HG02678 (cell line): ENCODE data around the gene CDC42BPA.
"Not testable (repeated sequence)": the region's sequence is repeated elsewhere in the genome, so short reads cannot be mapped to it uniquely, and the experiment has no call there.

ENCODE experiments used
- ATAC-seq: cut with Tn5 transposase; IDR thresholded peaks from one replicate; pipeline ENCODE4 v1.9.1; 2021; ENCODE audit warnings: mild to moderate bottlenecking, moderate library complexity; ENCODE audit not compliant: unreplicated experiment

The CDC42BPA gene

DNA sequence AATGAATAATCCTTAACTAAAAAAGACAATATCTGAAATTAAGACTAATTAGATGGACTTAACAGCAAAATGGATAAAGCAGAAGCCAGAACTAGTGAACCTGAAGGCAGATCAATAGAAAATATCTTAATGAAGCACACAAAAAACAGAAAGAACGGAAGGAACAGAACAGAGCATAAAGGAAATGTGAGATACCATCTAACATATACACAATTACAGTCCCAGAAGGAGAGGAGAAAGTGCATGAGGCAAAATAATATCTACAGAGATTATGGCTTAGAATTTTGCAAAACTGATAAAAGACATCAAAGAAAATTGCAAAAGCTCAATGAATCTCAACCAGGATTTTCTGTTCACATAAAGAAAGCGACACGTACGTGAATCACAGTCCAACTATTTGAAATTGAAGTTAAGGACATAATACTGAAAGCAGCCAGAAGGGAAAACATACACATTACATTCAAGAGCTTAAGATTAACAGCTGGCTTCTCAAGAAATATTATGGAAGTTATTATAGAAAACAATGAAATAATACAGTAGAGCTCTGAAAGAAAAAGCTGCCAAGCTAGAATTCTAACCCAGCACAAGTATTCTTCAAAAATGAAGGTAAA is 182.0 kb downstream of the CDC42BPA start:
- ATAC-seq: no peak

DNA sequence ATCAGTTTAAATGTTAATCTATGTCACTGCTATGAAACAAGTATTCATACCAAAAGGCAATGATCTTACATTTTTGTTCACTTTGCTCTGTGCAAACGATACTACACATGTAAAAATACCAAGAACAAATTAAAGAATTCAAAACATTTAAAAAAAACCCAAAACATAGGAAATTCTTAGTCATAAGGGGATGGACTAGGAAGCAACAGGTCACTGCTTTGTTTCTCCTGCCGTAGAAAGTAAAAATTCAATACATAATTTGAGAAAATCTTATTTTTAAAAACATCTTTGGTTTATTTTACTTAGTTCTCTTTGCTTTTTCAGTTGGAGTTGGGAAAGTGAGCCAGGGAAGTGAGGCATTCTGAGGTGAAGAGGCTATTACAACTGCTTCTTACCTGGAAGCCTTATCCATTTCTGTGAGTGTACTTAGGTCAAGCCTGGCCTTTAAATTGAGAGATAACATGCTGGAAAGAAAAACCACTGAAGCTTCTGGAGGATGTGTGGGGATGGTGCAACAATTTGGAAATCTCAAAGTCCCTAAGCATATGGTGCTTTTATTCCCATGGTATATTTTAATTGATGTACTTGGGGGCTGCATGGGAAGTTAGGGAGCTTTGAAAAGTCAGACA is 183.5 kb downstream of the CDC42BPA start:
- ATAC-seq: no peak

DNA sequence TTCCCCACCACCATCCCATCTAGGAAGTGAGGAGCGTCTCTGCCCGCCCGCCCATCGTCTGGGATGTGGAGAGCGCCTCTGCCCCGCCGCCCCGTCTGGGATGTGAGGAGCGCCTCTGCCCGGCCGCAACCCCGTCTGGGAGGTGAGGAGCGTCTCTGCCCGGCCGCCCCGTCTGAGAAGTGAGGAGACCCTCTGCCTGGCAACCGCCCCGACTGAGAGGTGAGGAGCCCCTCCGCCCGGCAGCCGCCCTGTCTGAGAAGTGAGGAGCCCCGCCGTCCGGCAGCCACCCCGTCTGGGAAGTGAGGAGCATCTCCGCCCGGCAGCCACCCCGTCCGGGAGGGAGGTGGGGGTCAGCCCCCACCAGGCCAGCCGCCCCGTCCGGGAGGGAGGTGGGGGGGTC is 185.6 kb downstream of the CDC42BPA start:
- not testable (repeated sequence) for ATAC-seq

DNA sequence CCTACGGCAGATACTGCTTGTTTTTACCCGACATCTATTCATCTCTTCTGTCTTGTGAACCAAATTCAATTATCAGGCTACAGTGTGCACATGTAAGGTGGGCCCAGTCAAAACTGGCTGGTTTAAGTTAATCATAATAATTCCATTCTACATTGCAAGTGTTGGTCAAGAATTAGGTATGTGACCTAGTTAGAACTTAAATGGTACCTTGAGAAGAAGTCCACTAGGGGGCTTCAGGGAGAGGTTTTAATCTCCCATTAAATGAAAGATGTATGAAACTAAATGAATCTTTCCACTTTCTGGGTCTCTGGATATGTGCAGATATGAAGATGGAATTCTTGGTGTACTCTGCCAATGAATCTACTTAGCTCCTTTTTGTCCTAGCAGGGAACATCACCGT is 187.1 kb downstream of the CDC42BPA start:
- no peak for ATAC-seq

DNA sequence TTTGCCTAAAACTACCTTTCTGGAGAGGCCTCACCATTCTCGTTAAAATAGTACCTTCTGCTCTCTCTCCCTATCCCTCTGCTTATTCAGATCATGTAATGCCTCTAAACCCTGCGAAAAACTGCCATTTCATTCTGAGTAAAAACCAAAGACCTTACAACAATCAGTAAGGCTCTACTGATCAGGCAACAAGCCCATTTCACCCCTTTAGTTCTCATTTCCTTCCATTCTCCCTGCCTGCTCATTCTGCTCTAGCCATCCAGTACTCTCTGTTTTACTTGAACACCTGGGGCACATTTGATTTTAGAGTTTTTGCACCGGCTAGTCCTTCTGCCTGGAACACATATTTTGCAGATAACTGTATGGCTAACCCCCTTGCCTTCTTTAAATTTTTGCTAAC is 190.4 kb downstream of the CDC42BPA start:
- no peak for ATAC-seq

DNA sequence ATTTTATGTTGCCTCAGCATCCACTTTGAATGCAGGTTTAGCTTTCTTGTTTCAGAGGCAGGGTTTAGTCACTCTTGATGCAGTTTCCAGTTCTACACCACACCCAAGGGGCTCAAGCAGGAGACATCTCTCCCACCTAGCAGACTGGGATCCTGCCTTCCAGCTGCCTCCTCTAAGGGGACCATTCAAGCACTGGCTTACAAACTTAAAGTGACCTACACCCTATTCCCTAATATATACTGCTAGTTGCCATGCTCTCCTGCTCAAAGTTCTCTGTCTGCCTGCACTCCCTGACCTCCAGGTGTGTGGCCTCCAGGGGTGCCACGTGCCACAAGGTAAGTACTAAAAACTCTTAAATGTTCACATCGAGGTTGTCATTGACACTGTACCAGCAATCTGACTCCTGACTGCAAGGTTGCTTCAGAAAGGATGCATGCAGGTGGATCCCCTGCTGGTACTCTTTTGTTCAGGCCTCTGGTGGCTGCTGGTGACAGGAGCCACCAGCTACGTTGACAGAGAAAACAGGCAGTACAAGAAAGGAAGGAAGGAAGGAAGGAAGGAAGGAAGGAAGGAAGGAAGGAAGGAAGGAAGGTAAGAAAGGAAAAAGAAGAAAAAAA is 192.3 kb downstream of the CDC42BPA start:
- ATAC-seq: no peak

DNA sequence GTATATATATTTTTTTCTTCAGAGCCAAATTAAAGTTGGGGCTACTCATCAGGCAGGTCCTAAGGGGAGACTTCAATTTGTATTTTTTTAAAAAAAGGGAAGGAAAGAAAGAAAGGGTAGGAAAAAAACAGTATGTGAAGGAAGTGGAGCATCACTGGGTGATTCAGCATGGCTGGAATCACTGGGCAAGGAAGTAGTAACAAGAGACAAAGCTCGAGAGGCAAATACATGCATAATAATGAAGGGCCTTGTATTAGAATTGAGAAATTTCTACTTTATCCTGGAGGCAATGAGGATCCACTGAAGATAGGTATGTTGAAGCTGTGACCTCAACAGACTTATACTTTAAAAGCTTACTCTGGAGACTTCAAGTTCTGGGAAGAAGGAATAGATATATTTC is 193.8 kb downstream of the CDC42BPA start:
- ATAC-seq: no peak

DNA sequence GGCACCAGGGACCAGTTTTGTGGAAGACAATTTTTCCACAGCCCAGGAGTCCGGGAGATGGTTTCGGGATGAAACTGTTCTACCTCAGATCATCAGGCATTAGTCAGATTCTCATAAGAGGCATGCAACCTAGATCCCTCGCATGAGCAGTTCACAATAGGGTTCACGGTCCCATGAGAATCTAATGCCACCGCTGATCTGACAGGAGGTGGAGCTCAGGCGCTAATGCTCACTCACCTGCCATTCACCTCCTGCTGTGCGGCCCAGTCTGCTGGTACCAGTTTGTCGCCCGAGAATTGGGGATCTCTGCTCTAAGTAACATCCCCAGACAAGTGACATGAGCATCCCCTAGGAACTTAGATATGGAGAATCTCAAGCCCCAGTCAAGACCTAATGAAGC is 197.5 kb downstream of the CDC42BPA start:
- no peak for ATAC-seq

DNA sequence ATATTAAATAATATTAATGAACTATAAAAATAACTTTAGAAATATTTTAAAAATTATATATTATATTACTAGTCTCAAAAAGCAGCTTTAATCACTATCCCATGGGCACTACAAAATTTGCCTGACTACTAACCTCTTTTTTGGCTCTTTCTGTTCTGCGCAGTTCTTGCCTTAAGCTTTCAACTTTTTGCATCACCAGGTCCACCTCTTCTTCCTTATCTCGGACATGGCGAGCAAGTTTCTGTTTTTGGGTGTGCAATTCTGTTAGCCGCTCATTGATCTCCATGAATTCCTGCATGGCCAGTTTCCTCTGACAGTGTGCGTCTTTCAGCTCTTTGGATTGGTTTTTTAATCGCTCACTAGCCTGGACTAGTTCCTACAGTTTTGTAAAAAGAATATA is 205.8 kb downstream of the CDC42BPA start:
- no peak for ATAC-seq

DNA sequence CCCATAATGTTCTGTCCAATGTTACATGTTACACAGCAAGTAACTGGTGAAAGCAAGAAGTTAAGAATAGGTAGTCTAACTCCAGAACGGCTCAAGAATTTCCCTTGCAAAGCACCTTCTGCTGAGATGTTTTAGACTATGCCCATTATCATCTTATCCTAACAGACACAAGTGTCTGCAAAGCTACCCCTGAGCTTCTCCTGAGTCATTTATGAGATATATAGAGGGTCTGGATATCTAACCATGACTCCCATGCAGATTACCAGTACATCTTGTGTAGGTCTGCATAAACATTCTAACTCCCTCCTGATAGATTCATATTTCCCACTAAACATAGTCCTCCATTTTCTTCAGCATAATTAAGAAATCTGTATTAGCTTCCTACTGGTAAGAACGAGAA is 206.5 kb downstream of the CDC42BPA start:
- no peak for ATAC-seq

DNA sequence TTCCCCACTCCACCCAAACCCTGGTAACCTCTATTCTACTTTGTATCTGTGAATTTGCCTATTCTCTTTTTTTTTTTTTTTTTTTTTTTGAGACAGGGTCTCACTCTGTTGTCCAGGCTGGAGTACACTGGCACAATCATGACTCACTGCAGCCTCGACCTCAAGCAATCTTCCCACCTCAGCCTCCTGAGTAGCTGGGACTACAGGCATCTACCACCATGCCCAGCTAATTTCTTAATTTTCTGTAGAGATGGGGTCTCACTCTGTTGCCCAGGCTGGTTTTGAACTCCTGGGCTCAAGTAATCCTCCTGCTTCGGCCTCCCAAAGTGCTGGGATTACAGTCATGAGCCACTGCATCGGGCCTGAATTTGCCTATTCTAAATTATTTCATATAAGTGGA is 213.0 kb downstream of the CDC42BPA start:
- not testable (repeated sequence) for ATAC-seq

DNA sequence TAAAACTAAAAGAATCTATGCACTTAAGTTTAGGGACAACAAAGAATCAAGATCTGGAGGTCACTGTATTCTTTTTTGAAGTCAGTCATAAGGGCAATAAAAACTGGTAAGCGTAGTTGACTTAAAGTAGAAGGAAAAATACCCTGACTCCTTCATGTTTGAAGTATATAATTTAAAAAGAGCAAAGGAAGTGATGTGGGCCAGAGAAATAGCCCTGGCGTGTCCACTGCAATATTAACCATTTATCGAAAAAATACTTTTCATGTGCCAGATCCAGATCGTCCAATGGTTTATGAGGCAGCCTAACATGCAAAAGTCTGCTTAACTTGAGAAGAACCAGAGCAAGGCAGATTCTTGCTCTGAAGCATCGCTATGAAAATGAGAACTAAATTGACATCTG is 216.2 kb downstream of the CDC42BPA start:
- no peak for ATAC-seq

DNA sequence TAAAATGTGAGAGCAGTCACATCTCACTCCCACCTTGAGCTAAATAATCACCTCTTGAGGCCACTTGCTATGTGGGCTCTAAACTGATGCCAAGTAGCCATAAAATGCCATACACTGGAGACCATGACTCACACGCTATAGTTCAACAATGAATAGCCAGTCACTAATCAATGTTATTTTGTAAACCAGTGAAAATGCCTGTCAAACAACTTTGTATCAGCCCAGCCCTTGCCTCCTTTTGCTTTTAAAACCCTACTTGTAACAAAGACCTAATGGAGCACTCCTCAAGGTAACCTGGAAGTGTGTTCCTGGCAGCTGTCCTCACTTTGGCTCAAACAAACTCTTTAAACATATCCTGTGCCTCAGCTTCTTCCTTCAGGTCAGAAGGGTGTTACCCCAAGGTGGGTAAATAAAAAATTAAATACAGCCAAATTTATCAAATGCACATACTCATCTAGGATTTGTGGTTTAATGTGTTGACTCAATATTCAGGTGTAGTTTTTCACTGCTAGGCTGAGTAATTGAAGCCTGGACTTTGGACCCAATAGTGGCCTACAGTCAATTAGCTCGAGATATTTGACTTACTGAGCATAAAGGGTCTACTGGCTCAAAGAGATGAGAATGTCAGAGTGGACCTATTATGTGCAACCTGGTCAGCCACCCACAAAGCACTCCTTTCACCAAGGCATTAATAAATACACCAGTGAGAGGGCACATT is 223.9 kb downstream of the CDC42BPA start:
- ATAC-seq: no peak

DNA sequence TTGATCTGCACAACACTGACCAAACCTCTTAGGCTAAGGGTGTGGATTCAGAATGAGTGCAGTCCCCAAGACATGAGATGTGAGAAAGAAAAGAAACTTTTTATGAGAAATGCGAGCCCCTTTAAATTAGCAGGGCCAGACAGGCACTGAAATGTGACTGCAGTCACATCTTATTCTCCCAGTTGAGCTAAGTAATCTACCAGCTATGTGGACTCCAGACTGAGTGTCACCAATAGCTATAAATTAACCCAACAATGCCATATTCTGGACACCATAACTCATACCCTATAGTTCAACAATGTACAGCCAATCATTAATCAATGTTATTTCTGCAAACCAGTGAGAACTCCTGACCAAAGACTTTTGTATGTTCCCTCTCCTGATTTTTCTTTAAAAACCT is 225.0 kb downstream of the CDC42BPA start:
- no peak for ATAC-seq

DNA sequence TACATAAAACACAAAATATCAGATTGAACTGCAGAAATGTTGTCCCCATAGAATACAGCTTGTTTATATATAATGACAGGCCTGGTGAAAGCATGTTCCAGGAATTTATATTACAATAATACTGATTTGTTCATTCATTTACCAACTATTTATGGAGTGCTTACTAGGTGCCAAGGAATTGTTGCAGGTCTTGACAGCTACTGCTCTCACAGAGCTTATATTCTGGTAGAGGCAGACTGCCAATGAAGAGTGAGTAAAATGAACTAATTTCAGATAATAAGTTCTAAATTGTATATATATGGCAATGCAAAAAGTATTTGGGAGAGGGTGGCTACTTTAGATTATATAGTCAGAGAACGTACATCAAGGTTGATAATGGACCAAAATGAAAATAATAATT is 226.2 kb downstream of the CDC42BPA start:
- ATAC-seq: no peak

DNA sequence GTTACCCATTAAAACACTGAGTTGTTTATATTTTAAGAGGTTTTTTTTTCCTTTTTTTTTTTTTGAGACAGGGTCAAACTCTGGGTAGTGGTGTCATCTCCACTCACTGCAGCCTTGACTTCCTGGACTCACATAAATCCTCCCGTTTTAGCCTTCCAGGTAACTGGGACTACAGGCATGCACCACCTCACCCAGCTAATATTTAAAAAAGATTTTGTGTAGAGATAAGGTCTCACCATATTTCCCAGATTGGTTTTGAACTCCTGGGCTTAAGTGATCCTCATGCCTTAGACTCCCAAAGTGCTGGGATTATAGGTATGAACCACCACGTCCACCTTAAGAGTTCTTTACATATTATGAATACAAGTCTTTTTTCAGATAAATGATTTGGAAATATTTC is 231.7 kb downstream of the CDC42BPA start:
- ATAC-seq: no peak

DNA sequence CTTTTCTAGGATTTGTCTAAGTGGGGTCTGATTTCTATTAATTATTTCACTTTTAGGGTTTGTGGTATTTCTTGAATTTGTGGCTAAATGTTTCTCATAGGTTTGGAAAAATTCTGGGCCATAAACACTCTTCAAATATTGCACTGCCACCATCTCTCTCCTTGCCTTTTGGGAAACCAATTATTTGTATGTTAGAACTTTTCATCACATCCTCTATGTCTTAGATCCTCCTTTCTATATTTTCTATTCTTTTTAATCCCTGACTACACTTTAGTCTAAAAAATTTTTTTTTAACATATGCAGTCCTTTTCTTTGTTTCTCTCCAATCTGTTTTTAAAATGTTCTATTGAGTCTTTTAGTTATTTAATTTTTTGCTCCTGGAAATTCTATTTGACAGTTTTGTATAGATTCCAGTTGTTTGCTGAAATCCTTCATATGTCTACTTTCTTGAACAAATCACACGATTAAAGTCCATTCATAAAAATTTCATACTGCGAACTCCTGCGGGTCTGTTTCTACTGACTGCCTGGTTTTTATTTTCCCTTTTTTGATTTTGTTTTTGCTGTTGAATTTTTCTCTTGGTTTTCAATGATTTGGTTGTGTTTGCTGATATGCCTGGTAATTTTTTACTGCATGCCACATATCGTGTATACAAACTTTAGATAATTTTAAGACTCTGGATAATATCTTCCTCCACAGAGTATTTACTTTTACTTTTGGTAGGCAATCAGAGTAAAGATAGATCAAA is 235.1 kb downstream of the CDC42BPA start:
- ATAC-seq: no peak

DNA sequence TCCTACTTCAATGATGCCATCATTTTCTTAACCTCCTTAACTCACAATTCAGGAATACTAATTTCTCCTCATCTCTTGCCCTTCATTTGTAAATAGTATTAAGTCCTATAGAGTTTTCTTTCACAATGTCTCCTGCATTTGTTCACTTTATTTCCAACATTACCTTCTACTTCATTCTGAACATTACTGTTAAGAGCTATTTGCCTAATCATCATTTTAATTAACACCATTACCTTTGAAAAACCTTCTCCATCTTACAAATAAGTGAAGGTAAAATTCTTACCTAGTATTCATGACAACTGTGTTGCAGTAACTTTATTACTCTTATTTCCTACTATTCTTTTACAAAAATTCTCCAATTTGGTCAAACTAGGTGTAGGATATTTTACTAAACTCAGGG is 240.5 kb downstream of the CDC42BPA start:
- no peak for ATAC-seq

DNA sequence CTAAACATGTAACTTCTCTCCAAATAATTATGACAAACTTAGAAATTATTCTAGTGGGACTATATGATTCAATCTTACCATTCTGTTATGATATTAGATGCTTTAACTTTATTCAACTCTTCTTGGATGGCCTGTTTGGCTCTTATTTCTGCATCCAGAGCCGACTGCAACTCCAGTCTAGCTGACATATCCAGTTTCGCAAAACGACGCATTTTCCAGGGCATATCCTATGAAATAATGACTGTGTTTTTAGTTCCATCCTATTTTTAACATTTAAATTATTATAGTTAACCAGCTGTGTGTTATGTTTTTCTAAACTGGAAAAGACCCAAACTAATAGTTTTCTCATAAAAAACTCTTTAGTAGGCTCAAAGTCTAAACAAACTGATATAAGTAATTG is 244.5 kb downstream of the CDC42BPA start:
- no peak for ATAC-seq

DNA sequence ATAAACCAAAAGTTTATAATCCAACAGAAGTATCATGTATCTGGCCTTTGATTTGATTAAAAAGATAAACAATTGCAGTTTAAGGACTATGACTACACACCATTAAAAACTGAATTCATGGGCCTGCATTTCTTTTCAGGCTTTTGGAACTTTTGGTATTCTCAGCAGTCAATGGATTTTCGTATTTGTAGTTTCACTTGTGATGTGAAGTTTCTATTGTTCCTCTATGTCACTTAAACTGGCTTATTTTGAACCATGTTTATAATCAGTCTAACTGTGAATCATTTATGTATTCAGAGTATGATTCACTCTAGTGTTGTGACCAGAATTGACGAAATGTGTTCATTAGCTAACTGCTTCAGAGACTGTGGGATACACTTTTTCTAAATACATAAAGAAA is 245.3 kb downstream of the CDC42BPA start:
- ATAC-seq: no peak

DNA sequence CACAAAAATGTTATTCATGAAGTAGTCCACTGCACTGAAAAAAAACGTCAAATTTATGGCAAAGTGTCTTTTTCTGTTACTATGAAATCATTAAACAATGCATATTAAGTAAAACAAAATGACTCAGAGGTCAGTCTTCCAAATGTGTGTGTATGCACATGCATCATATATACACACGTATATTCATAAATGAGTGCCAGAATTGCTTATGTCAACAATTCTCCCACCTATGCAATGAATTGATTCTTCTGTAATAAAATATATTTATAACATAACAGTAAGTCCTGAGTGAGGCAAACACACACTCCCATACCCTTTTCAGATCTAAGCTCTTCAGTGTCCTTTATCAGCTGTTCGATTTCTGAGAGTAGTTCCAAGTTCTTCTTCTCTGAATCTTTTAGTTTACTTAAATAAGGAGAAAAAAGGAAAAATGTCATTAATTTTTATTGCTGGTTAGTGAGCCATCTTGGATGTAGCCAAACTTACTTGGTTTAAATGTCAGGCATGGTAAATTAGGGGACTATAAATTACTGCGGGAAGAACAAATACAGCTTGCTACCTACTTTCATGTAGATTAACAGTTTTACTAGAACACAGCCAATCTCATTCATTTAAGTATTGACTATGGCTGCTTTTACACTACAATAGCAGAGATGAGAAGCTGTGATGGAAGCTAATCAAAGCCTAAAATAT is 246.3 kb downstream of the CDC42BPA start:
- no peak for ATAC-seq
